HepG2 (cell line): ENCODE results near the gene CEBPE. TPM values are rescaled to one million over a fixed set of nuclear protein-coding genes. Genes with fewer than 3 reads are reported as not detected.

Experiments
- EEA1 ChIP-seq: sonication (generic); formaldehyde crosslinking; IDR thresholded peaks from 2 replicates; pipeline ENCODE4 v1.5.1; 2020; ENCODE audit warnings: mild to moderate bottlenecking, missing genetic modification reagents, borderline replicate concordance
- TFAP4 ChIP-seq: sonication (generic); IDR thresholded peaks from 2 replicates; pipeline ENCODE4 v1.6.1; 2016; ENCODE audit warnings: low read depth, borderline replicate concordance
- TIGD3 ChIP-seq: sonication (generic); formaldehyde crosslinking; IDR thresholded peaks from 2 replicates; pipeline ENCODE4 v1.5.1; 2020; ENCODE audit warnings: mild to moderate bottlenecking, missing genetic modification reagents, borderline replicate concordance
- ZBTB33 ChIP-seq: sonication (generic); formaldehyde crosslinking; IDR thresholded peaks from 2 replicates; pipeline ENCODE4 v1.4.0; 2020; ENCODE audit warnings: missing genetic modification reagents
- ZMAT3 ChIP-seq: sonication (generic); formaldehyde crosslinking; conservative IDR thresholded peaks from 2 replicates; pipeline ENCODE4 v1.7.0; 2021; ENCODE audit warnings: missing genetic modification reagents
- ZNF687 ChIP-seq: sonication (generic); formaldehyde crosslinking; IDR thresholded peaks from 2 replicates; pipeline ENCODE4 v1.5.1; 2020; ENCODE audit warnings: mild to moderate bottlenecking, missing genetic modification reagents, moderate library complexity
- polyA plus RNA-seq, 8 experiments: library from polyadenylated mRNA; depleted of rRNA in 3 of 8; stranded (reverse) in 7 of 8; unstranded in 1 of 8; fragments of >200 nt; fragmentation: Illumina TruSeq in 4 of 8; extraction: Trizol in 4 of 8; gene quantifications; 2 replicates each; pipeline versions ENCODE4 v1.2.1 to v1.2.3, GENCODE V29; 2011 to 2016; ENCODE audit warnings: low read depth in 4 of 8, missing spikeins in 1 of 8, mixed read lengths in 1 of 8; ENCODE audit not compliant: insufficient read depth in 1 of 8
- total RNA-seq, 5 experiments: library from RNA; depleted of rRNA; stranded (reverse); fragments of >200 nt; fragmentation: Illumina TruSeq; extraction: Trizol; gene quantifications; 2 replicates each; pipeline ENCODE4 v1.2.3, GENCODE V29; 2016; ENCODE audit warnings: low read depth in 1 of 5

Gene CEBPE
- total and polyA plus RNA-seq, 2 of the 13 experiments (the other 11 are each of a cell fraction or from before 2014, with no cell fraction given) = 0.09 to 0.11 TPM

- peak; percentile 58; the same call in 1 of the 2 replicates for TF ChIP-seq ZBTB33
- TF ChIP-seq ZNF687 = peak; percentile 48
- TF ChIP-seq TIGD3 (CRISPR knock-in tag) = 0 out of 2 replicates have a peak, but pooled peaks have one; percentile 56
- no peak for TF ChIP-seq TFAP4
- TF ChIP-seq ZMAT3 (CRISPR knock-in tag) = no peak
- TF ChIP-seq EEA1 (CRISPR knock-in tag) = 0 out of 2 replicates have a peak, but pooled peaks have one; percentile 5
Measured at GRCh38 chr14:23117371-23118020, 1.6 kb downstream of the CEBPE start (continued).
